NCI-H2171 (cell line): ENCODE results near the gene SLC39A7.

Experiments used
- DNase-seq: peaks from one replicate; lab custom pipeline; 2025; lab: John Stamatoyannopoulos, UW

The SLC39A7 gene

DNA sequence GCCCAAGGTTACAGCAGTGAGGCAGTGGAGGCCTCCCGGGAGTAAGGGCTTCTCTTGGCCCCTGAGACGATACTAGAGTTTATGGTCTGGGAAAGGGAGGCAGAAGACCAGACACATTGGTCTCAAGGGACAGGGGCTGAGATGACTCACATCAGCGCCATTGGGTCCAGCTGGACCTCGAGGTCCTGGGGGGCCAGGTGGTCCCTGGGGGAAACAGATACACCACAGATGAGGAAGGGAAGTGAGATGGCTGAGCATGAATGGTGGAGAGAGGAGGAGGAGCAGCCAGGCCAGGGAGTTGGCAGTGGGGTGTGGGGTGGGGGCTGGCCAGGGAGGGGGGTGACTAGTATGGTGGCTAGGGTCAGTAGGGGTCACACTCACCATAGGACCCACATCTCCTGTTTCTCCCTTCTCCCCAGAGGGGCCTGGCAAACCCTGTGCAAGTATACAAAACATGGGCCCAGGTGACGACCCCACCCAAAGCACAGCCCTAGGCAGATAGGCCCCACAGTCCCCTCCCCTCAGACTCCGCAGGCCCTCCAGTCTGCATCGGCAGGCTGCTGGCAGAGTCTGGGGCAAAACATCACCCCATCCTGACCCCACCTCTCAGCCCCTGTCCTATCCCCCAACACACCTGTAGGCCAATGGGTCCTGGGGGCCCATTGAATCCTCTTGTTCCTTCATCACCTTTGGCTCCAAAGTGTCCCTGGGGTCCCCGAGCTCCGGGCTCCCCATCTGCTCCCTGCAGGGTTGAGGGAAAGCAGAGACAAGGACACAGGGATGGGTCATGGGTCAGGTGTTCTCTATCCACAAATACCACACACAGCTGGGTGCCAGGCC is 30.3 kb upstream of the SLC39A7 start:
- DNase-seq: no peak

DNA sequence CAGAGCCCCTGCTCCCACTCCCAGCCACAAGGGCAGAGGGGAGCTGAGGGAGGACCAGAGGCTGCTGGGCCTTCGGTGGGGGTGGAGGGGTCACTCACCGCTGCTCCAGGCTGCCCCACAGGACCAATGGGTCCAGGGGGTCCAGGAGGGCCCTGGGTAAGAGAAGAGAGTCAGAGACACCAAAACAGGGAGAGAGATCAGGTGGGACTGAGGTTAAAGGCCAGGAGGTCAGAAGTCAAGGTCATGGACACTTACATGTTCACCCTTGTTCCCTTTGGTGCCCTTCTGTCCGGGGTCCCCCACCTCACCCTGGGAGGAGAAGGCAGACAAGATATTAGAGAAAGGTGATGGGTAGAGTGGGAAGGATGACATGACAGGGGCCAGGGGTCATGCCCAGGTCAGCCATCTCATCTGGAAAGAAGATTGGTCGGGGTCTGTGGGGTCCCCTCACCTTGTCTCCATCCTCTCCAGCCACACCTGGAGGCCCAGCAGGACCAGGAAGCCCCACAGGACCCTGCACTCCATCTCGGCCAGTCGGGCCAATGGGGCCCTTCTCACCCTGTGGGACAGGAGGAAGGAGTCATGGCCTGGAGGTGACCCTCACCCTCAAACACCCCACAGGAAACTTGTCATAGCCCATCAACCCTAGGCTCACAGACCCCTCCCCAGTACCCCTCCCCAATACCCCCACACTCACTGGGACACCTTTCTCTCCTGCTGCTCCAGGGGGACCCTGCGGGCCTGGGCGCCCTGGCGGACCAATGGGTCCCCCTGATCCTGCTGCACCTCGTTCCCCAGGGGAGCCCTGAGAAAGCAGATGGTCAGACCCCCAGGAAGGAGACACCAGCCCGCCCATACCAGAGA is 29.4 kb upstream of the SLC39A7 start:
- no peak for DNase-seq

DNA sequence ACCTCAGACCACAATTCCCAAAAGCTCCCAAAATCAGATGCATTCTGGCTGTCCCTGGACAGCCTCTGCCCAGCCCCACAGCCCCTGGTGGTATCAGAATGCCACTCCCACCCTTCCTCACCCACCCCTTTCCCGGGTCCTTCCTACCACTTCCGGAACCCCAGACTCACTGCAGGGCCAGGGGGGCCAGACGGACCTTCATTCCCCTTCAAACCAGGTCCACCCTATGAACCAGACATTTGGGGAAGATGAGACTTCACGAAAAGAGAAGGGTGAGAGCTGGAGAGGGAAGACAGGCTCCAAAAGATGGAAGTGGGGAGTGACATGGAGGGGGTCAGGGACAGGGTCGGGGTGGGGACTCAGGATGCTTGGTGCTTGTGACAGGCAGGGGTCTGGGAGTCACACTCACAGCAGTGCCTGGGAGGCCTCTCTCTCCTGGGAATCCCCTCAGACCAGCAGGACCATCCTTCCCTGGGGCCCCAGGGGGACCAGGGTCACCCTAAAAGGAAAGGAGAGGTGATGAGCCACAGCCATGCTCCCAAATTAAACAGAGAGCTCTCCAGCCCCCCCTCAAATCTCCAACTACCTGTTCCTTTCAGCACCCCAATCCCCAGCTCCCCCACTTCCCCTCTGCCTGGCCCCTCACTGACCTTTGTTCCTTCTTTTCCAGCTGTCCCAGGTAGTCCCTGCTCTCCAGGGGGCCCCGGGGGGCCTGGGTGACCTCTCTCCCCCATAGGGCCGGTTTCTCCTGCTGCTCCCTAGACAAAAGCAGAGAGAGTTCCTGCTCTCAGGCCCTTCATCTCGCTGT is 28.6 kb upstream of the SLC39A7 start:
- DNase-seq: no peak

DNA sequence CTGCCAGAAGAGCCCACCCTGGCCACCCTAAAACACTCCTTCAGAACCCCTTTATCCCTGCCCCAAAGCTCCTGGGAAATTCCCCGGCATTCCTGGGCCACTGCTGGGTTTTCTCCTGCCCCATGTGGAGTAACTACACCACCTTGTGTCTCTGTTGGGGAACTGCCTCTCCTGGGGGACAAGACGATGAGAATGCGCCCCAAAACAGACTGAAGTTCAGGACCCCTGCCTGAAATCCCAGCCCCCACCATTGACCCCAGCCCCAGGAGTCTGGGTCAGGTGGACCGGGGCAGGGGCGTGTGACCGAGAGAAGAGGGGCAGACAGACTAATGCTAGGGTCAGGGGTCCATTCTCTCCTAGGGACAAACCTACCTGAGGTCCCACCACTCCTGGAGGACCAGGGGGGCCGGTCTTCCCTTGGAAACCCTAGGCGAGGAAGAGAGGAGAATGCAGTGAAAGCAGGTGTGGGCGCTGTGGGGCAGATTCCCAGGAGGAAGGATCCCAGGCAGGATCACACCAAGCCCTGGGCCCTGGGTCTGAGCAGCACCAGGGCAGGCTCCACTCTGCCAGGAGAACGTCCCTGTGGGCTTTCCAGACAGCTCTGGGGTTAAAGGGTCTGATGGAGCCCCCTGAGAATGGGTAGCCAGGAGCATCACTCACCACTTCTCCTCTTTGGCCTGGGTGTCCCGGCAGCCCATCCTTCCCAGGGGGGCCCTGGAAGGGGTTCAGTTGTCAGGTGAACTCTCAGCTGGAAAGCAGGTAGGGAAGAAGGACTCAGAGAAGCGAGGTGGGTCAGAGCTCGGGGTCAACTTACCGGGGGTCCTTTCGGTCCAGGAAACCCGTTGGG is 27.8 kb upstream of the SLC39A7 start:
- DNase-seq: no peak

DNA sequence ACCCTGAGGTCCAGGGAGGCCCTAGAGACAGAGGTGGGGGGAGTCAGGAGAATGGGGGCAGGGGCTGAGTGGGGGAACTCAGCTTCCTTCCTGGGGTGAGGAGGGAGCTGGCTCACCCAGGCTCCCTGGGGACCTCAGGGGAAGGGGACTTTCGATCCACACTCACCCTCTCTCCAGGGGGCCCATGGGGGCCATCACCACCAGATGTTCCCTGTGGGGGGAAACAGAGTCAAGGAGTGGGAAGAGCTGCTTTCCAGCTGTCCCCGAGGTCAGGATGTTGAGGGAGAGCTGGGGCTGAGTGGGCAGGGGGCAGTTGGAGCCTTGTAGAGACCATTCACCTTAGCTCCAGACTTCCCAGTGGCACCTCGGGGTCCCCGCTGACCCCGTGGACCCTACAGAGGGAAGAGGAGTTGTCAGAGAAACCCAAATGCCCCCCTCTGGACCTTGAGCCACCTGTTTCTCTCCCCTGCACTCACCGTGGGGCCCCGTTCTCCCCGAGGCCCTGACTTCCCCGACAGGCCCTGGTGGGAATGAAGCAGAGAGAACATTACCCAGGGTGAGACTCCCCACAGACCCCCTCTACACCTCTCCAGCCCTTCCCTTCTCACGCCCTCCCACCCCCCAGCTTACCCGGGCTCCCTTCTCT is 27.0 kb upstream of the SLC39A7 start:
- no peak for DNase-seq

DNA sequence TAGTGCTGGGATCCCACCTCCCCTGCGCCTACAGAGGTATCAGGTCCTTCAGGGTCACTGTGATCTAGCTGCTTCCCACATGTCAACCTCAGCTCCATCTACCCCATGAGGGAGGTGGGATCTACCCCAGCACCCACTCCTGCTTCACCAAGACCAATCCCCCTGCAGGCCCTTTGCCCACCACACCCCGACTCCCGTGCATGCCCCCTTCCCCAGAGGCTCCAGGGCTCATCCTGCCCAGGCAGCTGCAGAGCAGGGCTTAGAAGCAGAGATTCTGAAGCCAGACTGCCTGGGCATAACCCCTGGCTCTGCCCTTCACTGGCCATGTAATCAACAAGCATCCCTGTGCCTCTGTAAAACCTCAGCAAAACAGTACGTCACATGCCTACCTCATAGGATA is 25.9 kb upstream of the SLC39A7 start:
- no peak for DNase-seq

DNA sequence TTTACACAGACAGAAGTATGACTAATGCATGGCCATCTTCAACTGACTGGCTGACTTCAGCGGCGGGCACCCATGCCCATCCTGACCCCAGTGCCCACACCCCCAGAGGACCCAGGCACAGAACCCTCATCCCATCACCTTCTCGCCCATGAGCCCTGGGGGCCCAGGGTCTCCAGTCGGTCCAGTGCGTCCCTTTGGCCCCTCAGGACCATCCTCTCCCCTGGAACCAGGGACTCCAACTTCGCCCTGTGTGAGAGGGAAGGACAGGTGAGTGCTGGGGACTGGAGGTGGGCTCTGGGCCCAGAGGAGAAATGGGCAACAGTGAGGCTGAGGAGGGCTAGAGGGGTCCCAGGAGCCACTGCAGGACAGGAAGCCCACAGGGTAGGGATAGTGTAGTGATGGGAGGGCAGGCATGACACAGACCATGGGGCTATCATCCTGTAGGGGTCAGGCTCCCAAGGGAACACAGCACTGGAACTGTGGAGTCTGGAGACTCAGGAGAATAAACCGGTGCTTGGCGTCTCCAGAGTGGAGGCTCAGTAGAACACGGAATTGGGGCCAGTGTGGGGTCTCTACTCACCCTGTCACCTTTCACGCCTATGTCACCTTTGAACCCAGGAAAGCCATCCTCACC is 25.1 kb upstream of the SLC39A7 start:
- no peak for DNase-seq

DNA sequence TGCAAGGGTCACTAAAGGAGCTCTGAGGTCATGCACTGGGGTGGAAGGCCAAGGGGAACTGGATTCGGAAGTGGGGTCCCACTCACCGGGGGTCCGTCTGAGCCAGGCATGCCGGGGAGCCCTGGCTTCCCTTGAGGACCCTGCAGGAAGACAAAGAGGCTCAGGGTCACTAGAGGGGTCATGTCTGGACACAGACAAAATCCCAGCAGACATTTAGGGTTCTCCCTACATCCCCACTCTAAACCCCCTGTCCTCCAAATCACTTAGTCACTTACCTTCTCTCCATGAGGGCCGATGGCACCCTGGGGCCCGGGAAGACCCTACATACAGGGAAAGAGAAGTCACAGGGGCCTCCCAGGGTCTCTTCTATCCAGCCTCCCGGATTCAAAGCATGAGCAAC is 23.8 kb upstream of the SLC39A7 start:
- DNase-seq: no peak

DNA sequence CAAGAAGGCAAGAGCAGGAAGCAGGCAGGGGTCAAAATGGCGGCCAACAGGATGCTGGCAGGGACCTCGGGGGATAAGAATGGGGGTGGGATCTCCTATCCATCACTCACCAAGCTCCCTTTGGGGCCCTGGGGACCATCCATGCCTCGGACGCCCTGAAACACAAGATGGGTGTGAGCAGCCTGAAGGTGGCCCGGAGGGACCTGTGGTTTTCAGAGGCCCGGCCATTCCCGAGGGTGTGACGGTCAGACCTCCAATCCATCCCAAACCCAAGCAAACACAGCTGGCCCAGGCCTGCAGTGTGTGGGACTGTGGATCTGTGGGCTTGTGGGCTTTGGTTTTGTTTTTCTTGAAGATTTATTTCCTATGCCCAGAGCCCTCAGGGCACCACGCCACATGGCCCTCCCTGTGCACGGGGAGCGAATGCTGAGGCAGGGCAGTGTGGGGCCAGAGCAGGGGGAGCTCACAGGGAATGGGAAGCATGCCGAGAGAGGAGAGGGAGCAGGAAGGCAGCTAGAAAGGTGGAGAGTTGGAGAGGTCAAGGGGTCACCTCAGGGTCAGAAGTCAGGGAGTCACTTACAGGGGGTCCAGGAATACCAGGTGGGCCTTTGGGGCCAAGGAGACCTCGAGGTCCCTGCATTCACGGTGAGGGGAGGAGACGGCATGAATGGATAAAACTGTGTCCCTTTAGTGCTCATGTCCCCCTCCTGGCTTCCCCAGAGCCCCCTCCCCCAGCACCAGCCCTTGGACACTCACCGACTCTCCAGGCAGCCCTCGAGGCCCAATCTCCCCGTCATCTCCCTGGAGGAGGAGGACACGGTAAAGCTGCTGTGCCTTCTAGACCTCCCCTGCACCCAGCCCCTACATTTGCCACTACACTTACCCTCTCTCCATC is 22.9 kb upstream of the SLC39A7 start:
- DNase-seq: no peak

DNA sequence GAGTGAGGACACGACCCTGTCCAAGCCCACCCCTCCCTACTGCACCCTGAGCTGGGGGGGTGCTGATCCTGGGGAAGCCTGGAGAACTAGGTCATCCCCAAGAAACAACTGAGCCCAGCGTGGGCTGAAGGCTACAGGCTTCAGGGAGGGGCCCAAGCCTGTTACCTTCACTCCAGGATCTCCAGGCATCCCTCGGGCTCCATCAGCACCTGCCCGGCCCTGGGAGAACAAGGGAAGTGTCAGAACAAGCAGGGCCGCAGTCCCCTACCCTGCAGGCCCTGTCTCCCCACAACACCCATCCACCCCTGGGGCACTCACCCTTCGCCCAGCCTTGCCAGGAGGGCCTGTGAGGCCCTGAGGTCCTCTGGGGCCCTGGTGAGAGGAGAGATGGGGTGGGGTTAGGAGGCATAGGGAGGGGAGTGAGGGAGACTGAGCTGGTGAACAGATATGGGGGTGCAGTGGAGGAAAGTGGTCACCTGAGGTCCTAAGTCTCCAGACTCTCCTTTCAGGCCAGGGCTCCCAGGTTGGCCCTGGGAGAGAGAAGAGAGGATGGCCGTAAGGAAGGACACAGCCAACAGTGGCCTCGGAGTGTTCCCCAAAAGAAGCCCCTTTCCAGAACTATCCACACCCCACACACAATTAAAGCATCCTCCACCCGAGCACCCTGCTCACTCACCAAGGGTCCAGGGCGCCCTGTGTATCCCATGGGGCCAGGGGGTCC is 21.8 kb upstream of the SLC39A7 start:
- no peak for DNase-seq

DNA sequence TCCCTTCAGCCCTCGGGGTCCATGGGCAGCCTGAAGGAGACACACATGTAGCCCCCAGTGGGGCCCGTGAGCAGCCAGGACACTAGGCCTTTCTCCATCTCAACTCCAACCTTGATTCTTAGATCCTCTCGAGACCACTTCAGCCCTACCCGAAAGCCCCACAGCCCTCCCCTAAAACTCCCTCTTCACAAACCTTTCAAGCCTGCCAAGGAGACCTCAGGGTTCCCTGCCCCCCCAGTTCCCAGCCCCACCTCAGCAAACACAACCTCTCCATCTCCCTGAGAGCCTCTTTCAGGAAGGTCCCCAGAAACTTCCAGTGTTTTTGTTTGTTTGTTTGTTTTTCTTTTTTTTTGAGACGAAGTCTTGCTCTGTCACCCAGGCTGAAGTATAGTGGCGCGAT is 19.5 kb upstream of the SLC39A7 start:
- no peak for DNase-seq

DNA sequence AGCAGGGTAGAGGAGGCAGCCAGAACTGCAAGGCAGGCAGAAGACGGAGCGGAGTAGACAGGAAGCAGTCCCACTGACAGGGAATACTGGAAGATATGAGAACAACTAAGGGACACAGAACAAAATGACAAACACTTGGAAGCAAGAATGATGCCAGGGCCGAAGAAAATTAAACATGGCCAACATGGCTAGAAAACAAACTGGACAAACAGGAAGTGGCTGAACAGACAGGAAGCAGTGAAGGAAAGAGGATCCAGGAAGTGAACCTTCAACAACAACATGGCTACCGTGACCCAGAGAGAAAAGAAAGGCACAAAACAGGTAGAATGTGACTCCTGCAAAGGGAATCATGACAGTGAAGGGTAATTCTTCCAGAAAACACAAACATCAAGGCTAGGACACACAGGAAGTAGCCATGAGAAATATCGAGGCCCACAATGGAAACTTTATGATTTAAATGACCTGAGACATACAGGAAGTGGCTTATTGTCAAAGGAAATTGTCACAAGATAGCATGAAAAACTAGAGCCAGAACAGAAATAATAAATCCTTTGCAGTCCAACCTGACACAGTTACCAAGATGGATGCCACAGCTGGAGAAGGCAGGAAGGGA is 17.5 kb upstream of the SLC39A7 start:
- DNase-seq: no peak

DNA sequence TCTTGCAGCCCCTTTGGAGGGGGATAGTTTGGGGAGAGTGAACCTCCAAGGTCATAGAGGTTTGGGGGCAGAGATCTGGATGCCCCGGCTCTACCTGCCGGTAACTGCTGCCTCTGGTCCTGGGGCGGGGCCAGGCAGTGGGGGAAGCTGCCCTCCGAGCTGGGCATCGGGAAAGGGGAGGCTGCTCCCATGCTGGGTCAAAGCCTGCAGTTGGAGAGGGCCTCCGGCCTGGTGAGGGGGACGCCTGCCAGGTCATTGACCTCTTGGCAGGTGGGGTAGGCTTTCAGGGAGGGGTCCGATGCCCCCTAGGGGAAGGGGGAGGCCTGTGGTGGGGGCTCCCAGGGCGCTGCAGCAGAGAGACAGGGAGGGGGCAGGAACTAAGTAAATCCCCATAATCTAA is 15.5 kb upstream of the SLC39A7 start:
- DNase-seq: no peak

DNA sequence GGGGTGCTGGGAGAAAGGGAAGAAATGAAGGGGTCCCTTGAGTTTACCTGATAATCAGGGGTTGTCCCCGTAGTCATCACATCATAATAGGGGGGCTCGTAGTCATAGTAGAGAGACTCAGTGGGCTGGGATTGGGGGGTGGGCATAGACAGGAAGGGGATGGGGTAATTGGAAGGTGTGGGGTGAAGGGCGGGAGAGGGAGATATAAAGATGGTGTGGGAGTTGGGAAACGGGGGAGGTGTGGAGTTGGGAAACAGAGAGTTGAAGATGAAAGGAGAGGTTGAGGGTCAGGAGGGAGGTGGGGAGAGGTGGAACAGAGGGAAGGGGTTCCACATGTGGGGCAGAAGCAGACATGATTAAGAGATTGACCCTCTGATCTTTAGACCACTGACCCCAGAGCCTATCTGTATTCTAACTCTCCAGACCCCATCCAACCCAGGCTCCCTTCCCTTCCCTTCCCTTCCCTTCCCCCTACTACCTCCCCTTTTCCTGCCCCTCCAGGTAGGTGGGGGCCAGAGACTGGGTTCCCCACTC is 14.9 kb upstream of the SLC39A7 start:
- DNase-seq: no peak

DNA sequence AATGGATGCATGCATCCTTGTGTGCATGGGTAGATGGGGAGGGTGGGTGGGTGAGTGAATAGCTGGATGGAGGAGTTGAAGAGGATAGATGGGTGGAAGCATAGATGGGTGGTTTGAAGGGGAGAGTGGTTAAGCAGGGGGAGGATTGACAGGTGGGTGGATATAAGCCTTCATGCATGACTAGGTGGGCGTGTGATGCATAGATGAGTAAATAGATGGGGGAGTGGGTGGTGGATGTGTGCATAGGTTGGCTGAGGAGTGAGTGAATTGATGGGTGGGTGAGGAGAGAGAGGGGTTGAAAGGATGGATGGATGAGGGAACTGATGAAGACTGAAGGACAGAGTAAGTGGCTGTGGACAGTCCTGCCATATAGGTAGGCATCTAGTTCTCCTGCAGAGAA is 12.9 kb upstream of the SLC39A7 start:
- no peak for DNase-seq

DNA sequence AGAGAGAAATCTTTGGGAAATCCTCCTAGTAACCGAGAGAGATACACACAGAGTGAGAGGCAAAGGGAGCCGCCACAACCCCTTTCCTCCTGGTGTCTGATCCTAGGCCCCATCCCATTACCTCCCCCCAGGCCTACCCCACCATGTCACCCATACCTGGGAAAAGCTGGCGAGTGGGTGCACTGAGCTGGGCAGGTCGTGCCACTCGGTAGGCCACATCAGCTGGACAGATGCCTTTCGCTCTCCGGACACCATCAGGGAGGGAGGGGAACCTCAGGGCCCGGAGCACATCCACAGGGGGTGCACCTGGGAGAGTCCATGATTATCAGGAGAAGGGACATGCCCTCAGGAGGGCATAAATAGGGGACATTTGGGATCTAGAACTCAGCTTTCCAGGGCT is 11.5 kb upstream of the SLC39A7 start:
- DNase-seq: no peak

DNA sequence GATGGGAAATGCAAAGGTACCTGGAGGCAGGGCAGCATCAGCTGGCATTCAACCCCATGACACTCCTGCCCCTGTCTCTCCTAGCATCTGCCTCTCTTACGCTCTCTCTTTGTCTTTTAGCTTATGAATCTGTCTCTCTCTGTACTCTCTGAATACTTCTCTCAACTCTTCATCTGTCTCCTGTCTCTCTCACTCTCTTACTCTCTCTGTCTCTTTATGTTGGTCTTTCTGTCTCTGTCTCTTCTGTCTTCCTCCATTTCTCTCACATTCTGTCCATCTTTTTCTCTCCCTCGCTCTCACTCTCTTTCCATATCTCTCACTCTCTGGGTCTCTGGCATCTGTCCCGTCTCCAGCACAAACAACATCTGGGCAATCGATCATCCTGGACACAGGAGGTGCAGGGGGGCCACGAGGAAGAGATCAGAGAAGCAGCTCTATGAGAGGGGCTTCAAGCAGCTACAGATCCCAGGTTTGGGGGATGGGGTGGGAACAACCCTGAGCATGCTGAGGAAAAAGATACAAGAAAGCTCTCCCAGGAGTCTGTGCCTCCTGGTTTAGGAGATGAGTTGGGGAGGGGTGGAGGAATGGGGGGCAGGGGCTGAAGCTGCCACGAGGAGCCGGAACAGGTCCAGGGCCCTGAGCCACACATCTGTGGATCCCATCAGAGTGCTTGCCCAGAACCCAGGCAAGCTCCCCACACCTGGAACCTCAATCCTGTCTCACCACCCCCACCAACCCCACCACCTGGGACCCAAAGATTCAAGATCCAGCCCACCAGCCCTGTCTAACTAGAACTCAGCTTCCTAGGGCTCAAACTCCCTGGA is 10.8 kb upstream of the SLC39A7 start:
- DNase-seq: no peak
